Measurements from ENCODE around the gene UGDH.
"Not testable (repeated sequence)": the region's sequence is repeated elsewhere in the genome, so short reads cannot be mapped to it uniquely, and the experiment has no call there.

UGDH gene

GRCh38 chr4:39526765-39527295 lies 409 bp downstream of the UGDH start:
- peak; percentile 20 for DNase-seq

- no peak for DNase-seq
These were observed 1.2 kb downstream of the UGDH start for GRCh38 chr4:39525822-39526690.

- DNase-seq, result no peak
These were observed 2.9 kb downstream of the UGDH start for GRCh38 chr4:39524161-39524957.

- DNase-seq, result no peak
These were observed 5.2 kb downstream of the UGDH start for GRCh38 chr4:39522068-39522467.

- no peak for DNase-seq
These were observed 5.9 kb downstream of the UGDH start for GRCh38 chr4:39521253-39521919.

GRCh38 chr4:39518484-39518883 lies 8.8 kb downstream of the UGDH start:
- no peak for DNase-seq

GRCh38 chr4:39516407-39516966 lies 10.8 kb downstream of the UGDH start:
- no peak for DNase-seq

- DNase-seq, result not testable (repeated sequence)
These were observed 11.4 kb downstream of the UGDH start for GRCh38 chr4:39515669-39516401.

- DNase-seq, result no peak
These were observed 12.3 kb downstream of the UGDH start for GRCh38 chr4:39514888-39515401.

GRCh38 chr4:39514266-39514665 lies 13.0 kb downstream of the UGDH start:
- not testable (repeated sequence) for DNase-seq

GRCh38 chr4:39510348-39510929 lies 16.8 kb downstream of the UGDH start:
- no peak for DNase-seq

GRCh38 chr4:39505581-39505980 lies 21.7 kb downstream of the UGDH start:
- DNase-seq, result no peak

- DNase-seq, result no peak
These were observed 22.7 kb downstream of the UGDH start for GRCh38 chr4:39504538-39504937.

GRCh38 chr4:39502664-39503035 lies 24.6 kb downstream of the UGDH start:
- DNase-seq, result not testable (repeated sequence)

GRCh38 chr4:39502019-39502663 lies 25.1 kb downstream of the UGDH start:
- no peak for DNase-seq

- no peak for DNase-seq
These were observed 28.6 kb downstream of the UGDH start for GRCh38 chr4:39498727-39499020.

- no peak for DNase-seq
These were observed 29.1 kb downstream of the UGDH start for GRCh38 chr4:39497909-39498726.

- DNase-seq, result no peak
These were observed 31.6 kb downstream of the UGDH start for GRCh38 chr4:39495446-39496213.

GRCh38 chr4:39494354-39494753 lies 32.9 kb downstream of the UGDH start:
- no peak for DNase-seq

GRCh38 chr4:39490322-39490721 lies 36.9 kb downstream of the UGDH start:
- no peak for DNase-seq

Measured in stimulated activated CD4-positive, alpha-beta T cell treated with anti-CD3 and anti-CD28 coated beads, Interleukin-4, amount 100 ng/mL, for 1 hour (primary cell).